Smooth muscle cell of the coronary artery (primary cell): ENCODE results near the gene C1QTNF8. TPM values are rescaled to one million over a fixed set of nuclear protein-coding genes. Genes with fewer than 3 reads are reported as not detected.

ENCODE experiments used
- total RNA-seq: library from RNA; depleted of rRNA; stranded (reverse); fragments of >200 nt; gene quantifications from 2 replicates; pipeline ENCODE4 v1.2.3, GENCODE V29; 2014; ENCODE audit warnings: low replicate concordance

Gene C1QTNF8
- total RNA-seq = not detected in 2 replicates

DNA sequence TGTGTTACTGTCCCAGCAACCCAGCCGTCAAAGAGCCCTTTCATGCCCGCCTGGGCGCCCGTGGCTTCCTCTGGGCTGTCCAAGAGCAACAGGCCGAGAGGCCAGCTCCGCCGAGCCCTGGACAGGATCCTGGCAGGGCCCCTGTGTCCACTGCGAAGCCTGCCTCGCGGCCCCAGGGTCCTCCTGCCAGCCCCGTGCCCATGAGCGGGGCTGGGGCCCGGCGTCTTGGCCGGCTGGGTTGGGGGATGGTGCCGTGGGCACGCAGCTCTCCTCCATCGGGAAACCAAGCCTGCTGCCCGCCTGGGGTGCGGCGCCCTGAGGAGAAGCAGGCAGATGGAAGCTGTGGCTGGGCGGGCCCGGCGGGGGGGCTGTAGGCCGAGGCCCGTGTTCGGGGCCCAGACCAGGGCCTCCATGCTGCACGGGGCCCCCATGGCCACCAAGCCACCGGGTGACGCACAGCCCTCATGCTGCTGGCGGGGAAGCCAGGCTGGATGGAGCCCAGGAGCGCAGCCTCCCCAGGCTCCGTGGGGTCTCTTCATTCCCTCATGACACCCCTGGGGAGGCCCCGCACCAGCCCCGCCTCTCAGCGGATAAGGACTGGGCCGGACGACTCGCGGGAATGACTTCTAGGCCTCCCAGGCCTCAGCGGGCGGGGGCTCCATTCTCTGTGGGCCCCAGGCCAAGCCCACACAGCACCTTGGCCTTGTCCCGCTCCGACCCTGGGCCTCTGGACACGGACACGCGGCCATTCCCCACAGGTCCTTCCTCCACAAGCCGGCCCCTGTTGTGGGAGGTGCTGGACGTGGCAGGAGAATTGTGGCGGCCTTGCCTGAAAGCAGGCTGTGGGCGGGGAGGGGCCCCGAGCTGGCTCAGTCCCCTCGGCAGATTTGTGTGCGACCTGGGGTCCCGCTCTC is at the start of gene C1QTNF8:
Gene C1QTNF8, minus strand, starts transcription at position 76 of the 914 bp plus-strand sequence. CDS start 1,322 bp downstream, outside the sequence.

DNA sequence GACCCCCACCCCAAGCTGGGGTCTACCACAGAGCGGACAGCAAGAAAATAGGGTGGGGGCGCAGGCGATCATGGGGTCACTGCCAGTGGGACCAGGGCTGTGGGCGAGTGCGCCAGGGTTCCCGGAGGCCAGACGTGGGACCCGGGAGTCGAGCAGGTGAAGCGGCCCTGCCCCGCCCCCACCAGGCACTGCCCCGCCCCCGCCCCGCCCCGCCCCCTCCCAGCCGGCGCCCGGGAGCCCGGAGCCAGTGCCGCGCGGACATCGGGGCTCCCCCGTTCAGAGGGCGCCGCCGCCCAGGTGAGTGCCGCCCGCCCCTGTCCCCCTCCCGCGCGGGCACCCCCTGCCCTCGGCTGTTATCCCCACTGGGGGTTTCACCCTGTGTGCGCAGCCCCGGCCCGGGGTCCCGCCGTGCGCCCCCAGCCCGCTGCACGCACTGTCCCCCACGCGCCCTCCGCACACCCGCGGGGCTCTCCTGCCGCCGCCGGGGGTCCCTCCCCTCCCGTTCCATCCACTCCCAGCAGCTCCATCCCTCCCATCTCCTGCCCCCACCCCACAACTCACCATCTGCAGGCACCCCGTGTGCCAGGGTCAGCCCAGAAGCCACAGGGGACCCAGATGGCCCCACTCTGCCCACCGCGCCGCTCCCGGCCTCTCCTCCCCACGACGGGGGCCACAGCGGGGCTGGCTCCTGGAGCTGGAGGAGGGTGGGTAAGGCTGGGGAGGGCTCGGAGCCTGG is 23.4 kb downstream of the C1QTNF8 start, which contains the start of gene SSTR5:
Gene SSTR5, plus strand, starts transcription at position 222 of the 736 bp plus-strand sequence. CDS start 6,122 bp downstream, outside the sequence.

Other genes with a start within 250 kb of the C1QTNF8 start
- gene LMF1, start 125.3 kb downstream of the C1QTNF8 start, total RNA-seq = 10.8 and 15.2 TPM in 2 replicates
- gene SOX8, start 114.5 kb downstream of the C1QTNF8 start, total RNA-seq = 0.45 TPM in 1 of 2 replicates, not detected in the other
- not detected in 2 replicates for gene SSTR5, start 23.5 kb downstream of the C1QTNF8 start, total RNA-seq
- 0.45 and 2.2 TPM in 2 replicates for gene CACNA1H, start 56.9 kb upstream of the C1QTNF8 start, total RNA-seq
- not detected in 2 replicates for gene TPSG1, start 129.0 kb upstream of the C1QTNF8 start, total RNA-seq
- gene TPSB2, start 133.9 kb upstream of the C1QTNF8 start, total RNA-seq = not detected in 2 replicates
- not detected in 2 replicates for gene TPSAB1, start 144.5 kb upstream of the C1QTNF8 start, total RNA-seq
- gene TPSD1, start 159.8 kb upstream of the C1QTNF8 start, total RNA-seq = not detected in 2 replicates
- 33.1 and 36.5 TPM in 2 replicates for gene UBE2I, start 213.4 kb upstream of the C1QTNF8 start, total RNA-seq
- 0.60 TPM in 1 of 2 replicates, not detected in the other for gene BAIAP3, start 237.4 kb upstream of the C1QTNF8 start, total RNA-seq